Ovary (tissue), 9 donors: ENCODE results near the gene THBD. TPM values are rescaled to one million over a fixed set of nuclear protein-coding genes. Genes with fewer than 3 reads are reported as not detected.

Source experiments
- DNase-seq, 5 donors: peaks; one replicate each; pipeline ENCODE4 v3.0.0-alpha.2; 2019 to 2020
- H3K27ac ChIP-seq, 2 donors: fragments of 200-600 bp; one replicate each; pipeline versions ENCODE4 v1.5.1 to v1.8.0; 2019 to 2022
- H3K27me3 ChIP-seq: fragments of 200-600 bp; one replicate; pipeline ENCODE4 v1.8.0; 2022
- H3K36me3 ChIP-seq: fragments of 200-600 bp; sonication (generic); one replicate; pipeline ENCODE4 v1.5.1; 2019
- H3K4me1 ChIP-seq: one replicate; pipeline ENCODE4 v1.8.1; 2013; ENCODE audit warnings: mild to moderate bottlenecking, moderate library complexity; ENCODE audit not compliant: insufficient read depth
- H3K4me3 ChIP-seq: fragments of 200-600 bp; sonication (generic); one replicate; pipeline ENCODE4 v1.5.1; 2017
- H3K9me3 ChIP-seq, 2 donors: fragments of 200-600 bp in 1 of 2; sonication (generic) in 1 of 2; one replicate each; pipeline versions ENCODE4 v1.5.1 to v1.8.1; 2013 to 2019; ENCODE audit warnings: mild to moderate bottlenecking in 1 of 2, moderate library complexity in 1 of 2
- CTCF ChIP-seq, 3 donors: fragments of 450-650 bp in 2 of 3; fragments of 200-600 bp in 1 of 3; IDR thresholded peaks; one replicate each; pipeline versions ENCODE4 v1.5.1 to v1.8.0; 2016 to 2022; ENCODE audit warnings: antibody characterized with exemption in 3 of 3, mild to moderate bottlenecking in 1 of 3
- EP300 ChIP-seq: sonication (generic); formaldehyde crosslinking; IDR thresholded peaks from one replicate; pipeline ENCODE4 v1.6.1; 2017; ENCODE audit warnings: antibody characterized with exemption
- POLR2A ChIP-seq: fragments of 450-650 bp; IDR thresholded peaks from one replicate; pipeline ENCODE4 v1.6.1; 2017; ENCODE audit warnings: antibody characterized with exemption, mild to moderate bottlenecking, moderate library complexity
- WGBS, 3 donors: extraction: QIAGEN DNeasy Blood & Tissue Kit in 1 of 3; methylation state at CpG; one replicate each; pipeline versions ENCODE4 v1.1.5 to v1.1.7; 2013 to 2017; 5-methylcytosine and 5-hydroxymethylcytosine counted together
- intact Hi-C, 4 donors: fragments of 100-400 bp; cut with DNase I; formaldehyde crosslinking; loops; one replicate each; pipeline versions ENCODE4 v1.11.0 to v1.15.1; 2022 to 2023
- polyA plus RNA-seq, 2 donors: library from polyadenylated mRNA; stranded (reverse); fragments of 200-250 nt in 1 of 2; fragments of 350-450 nt in 1 of 2; fragmentation: Illumina TruSeq in 1 of 2; extraction: RNeasy Lipid Tissue Mini Kit (QIAGEN cat#74804) in 1 of 2; gene quantifications; one replicate each; pipeline ENCODE4 v1.2.3, GENCODE V29; 2013 to 2014
- total RNA-seq, 7 donors: library from RNA; depleted of rRNA in 2 of 7; stranded (reverse); fragments of >200 nt in 2 of 7; fragmentation: NEBNext Ultra II Directional in 3 of 7; extraction: Animal tissue kit (Norgen Biotek cat#: 25700) in 3 of 7; gene quantifications; one replicate each; pipeline versions ENCODE4 v1.1.0 to v1.2.4, GENCODE V29; 2016 to 2023
- donor health status: DM: no; HTN: no; CAD: no; lungs with moderate emphysema.
- donor health status: DM: no; HTN: no; CAD: no.
- donor health status: Bipolar disorder and iron deficiency.
- donor health status: DM: yes; HTN: yes; CAD: no.
- donor health status: DM: no; HTN: no; CAD: no.
- donor health status: DM: yes; HTN: yes; CAD: no.

The THBD gene
- total and polyA plus RNA-seq, 9 donors: 2.5 to 29.3 (median 9.7) TPM

GRCh38 chr20:23047001-23047737, 2.3 kb downstream of the THBD start:
- H3K4me3 ChIP-seq: peak overlapping the region; percentile 36
- intact Hi-C loops: loop anchor here in 2 of 4 donors (5.0 to 10.0 kb wide), 3 partner anchors 195 to 355 kb away; no protein-coding TSS in a partner anchor
- peaks cover 7% of the 10 kb centered on the region for H3K4me1 ChIP-seq
- no peaks in the 10 kb centered on the region for H3K27me3 ChIP-seq
- WGBS, 3 donors: 52 to 61% (median 57%) methylated on average over 13 of the region's 13 CpGs
- H3K27ac ChIP-seq: no peak overlapping the region
- H3K9me3 ChIP-seq: no peaks in the 10 kb centered on the region
- TF ChIP-seq EP300: no peak
- TF ChIP-seq CTCF (IDR thresholded peaks at IDR 0.05): no peak
- no peak for TF ChIP-seq POLR2A
- H3K36me3 ChIP-seq: no peaks in the 10 kb centered on the region
- no peak for DNase-seq

DNA sequence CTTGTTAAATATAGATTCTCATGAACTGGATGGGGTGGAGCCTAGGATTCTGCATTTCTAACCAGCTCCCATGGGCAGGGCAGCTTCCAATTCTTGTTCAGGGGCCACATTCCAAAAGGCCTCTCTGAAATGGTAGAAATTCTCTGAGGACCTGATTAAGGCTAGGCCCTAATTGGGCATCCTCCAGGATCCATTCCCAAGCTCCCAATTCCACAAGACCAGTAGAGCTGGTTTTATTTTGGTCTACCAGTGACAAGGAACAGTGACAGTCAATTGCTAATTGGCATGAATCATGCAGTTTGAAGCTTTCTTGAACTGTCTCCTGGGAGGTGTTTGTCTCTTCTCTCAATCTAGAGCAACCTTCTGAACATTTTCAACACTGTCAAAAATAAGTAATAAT, 3.0 kb downstream of the THBD start:
- Histone ChIP-seq H3K27ac (no peak overlapping the region), H3K36me3 (no peaks in the 10 kb centered on the region), H3K4me3 (no peak overlapping the region), H3K4me1 (peaks cover 7% of the 10 kb centered on the region), H3K9me3 (no peaks in the 10 kb centered on the region), H3K27me3 (no peaks in the 10 kb centered on the region)
- no peak for TF ChIP-seq POLR2A
- TF ChIP-seq CTCF (IDR thresholded peaks at IDR 0.05): no peak
- TF ChIP-seq EP300: no peak
- intact Hi-C loops: loop anchor here in 2 of 4 donors (5.0 to 10.0 kb wide), 3 partner anchors 196 to 354 kb away; no protein-coding TSS in a partner anchor
- DNase-seq: no peak

GRCh38 chr20:23043376-23043775, 6.1 kb downstream of the THBD start:
- DNase-seq: no peak
- Histone ChIP-seq H3K27me3 (no peaks in the 10 kb centered on the region), H3K36me3 (no peaks in the 10 kb centered on the region), H3K27ac (no peak overlapping the region), H3K9me3 (no peaks in the 10 kb centered on the region), H3K4me3 (no peak overlapping the region), H3K4me1 (peaks cover 5% of the 10 kb centered on the region)
- intact Hi-C loops: loop anchor here in 1 of 4 donors (10.0 kb wide), 1 partner anchor 301 kb away; no protein-coding TSS in a partner anchor
- TF ChIP-seq EP300 (no peak), POLR2A (no peak), CTCF (IDR thresholded peaks at IDR 0.05) (no peak)
- 83 to 92% (median 87%) methylated on average over 6 of the region's 6 CpGs for WGBS, 3 donors

DNA sequence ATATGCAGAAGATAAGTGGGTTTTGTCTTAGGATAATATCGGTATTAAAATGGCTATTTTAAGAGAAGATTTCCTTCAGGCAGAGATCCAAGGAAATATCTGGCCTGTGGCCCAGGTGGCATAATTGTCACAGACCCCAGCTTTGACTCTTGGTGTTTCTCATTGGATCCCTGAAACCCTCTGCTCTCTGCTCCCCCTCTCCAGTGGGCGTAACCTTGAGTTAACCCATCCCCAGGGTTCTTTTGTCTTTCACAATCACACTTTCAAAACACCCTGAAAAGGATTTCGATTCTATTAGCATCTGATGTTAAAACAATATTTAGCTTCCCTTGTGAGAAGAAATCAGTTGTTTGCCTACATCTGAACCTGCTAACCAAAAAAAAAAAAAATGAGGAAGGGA, 7.2 kb downstream of the THBD start:
- no peak overlapping the region for H3K4me3 ChIP-seq
- intact Hi-C loops: loop anchor here in 1 of 4 donors (10.0 kb wide), 1 partner anchor 303 kb away; no protein-coding TSS in a partner anchor
- no peak overlapping the region for H3K27ac ChIP-seq
- 46 to 51% (median 49%) methylated on average over 3 of the region's 3 CpGs for WGBS, 3 donors
- no peaks in the 10 kb centered on the region for H3K27me3 ChIP-seq
- DNase-seq: no peak
- H3K4me1 ChIP-seq: no peaks in the 10 kb centered on the region
- no peaks in the 10 kb centered on the region for H3K9me3 ChIP-seq
- H3K36me3 ChIP-seq: no peaks in the 10 kb centered on the region
- TF ChIP-seq CTCF (IDR thresholded peaks at IDR 0.05) (no peak), EP300 (no peak), POLR2A (no peak)
